Subcutaneous abdominal adipose tissue (tissue), 5 donors: ENCODE measurements around the gene POP4.

ENCODE experiments used
- H3K27ac ChIP-seq: one replicate; pipeline ENCODE4 v1.7.0; 2013; ENCODE audit warnings: low read depth, mild to moderate bottlenecking, inconsistent platforms, low read length, moderate library complexity
- H3K27me3 ChIP-seq, 5 donors: one replicate each; pipeline ENCODE4 v1.7.0; 2013; ENCODE audit warnings: low read length in 5 of 5, inconsistent platforms in 1 of 5; ENCODE audit not compliant: control insufficient read depth in 5 of 5, insufficient read depth in 4 of 5
- H3K36me3 ChIP-seq, 5 donors: one replicate each; pipeline ENCODE4 v1.7.0; 2013; ENCODE audit warnings: low read length in 5 of 5; ENCODE audit not compliant: control insufficient read depth in 5 of 5, insufficient read depth in 5 of 5
- H3K4me1 ChIP-seq, 5 donors: one replicate each; pipeline ENCODE4 v1.7.0; 2013; ENCODE audit warnings: low read length in 5 of 5, mild to moderate bottlenecking in 3 of 5, moderate library complexity in 1 of 5; ENCODE audit not compliant: control insufficient read depth in 5 of 5, insufficient read depth in 5 of 5
- H3K4me3 ChIP-seq, 5 donors: one replicate each; pipeline ENCODE4 v1.7.0; 2013; ENCODE audit warnings: low read length in 5 of 5, low read depth in 1 of 5
- H3K9ac ChIP-seq, 5 donors: one replicate each; pipeline ENCODE4 v1.7.0; 2013; ENCODE audit warnings: low read length in 5 of 5, mild to moderate bottlenecking in 4 of 5, moderate library complexity in 3 of 5
- H3K9me3 ChIP-seq, 5 donors: one replicate each; pipeline ENCODE4 v1.7.0; 2013; ENCODE audit warnings: low read length in 5 of 5; ENCODE audit not compliant: control insufficient read depth in 5 of 5
- donor health status: healthy.
- donor health status: healthy.
- donor health status: healthy.
- donor health status: healthy.
- donor health status: healthy.

Gene POP4

GRCh38 chr19:29639086-29639485 is 33.0 kb downstream of the POP4 start:
- H3K27me3 ChIP-seq = peaks cover 0 to 6% (median 3%) of the 10 kb centered on the region in 5 donors
- H3K9ac ChIP-seq = no peak overlapping the region
- H3K4me1 ChIP-seq = peaks cover 0 to 15% (median 7%) of the 10 kb centered on the region in 5 donors
- no peaks in the 10 kb centered on the region for H3K36me3 ChIP-seq
- H3K27ac ChIP-seq = no peak overlapping the region
- peaks cover 0 to under 1% (median 0%) of the 10 kb centered on the region in 5 donors for H3K9me3 ChIP-seq
- no peak overlapping the region for H3K4me3 ChIP-seq

- Histone ChIP-seq H3K4me3 (no peak overlapping the region), H3K36me3 (no peaks in the 10 kb centered on the region), H3K9me3 (no peaks in the 10 kb centered on the region), H3K4me1 (peaks cover 1 to 18% (median 11%) of the 10 kb centered on the region in 5 donors), H3K27ac (no peak overlapping the region), H3K9ac (no peak overlapping the region), H3K27me3 (peaks cover 0 to 6% (median 3%) of the 10 kb centered on the region in 5 donors)
Measured at GRCh38 chr19:29640231-29640630, 34.1 kb downstream of the POP4 start.

GRCh38 chr19:29641597-29641996 is 35.5 kb downstream of the POP4 start:
- H3K27me3 ChIP-seq = peaks cover 0 to 3% (median 0%) of the 10 kb centered on the region in 5 donors

GRCh38 chr19:29643361-29643935 is 37.4 kb downstream of the POP4 start:
- H3K9me3 ChIP-seq = no peaks in the 10 kb centered on the region
- no peaks in the 10 kb centered on the region for H3K27me3 ChIP-seq
- H3K36me3 ChIP-seq = no peaks in the 10 kb centered on the region
- H3K27ac ChIP-seq = no peak overlapping the region
- no peak overlapping the region for H3K9ac ChIP-seq
- H3K4me1 ChIP-seq = peaks cover 5 to 30% (median 23%) of the 10 kb centered on the region in 5 donors
- no peak overlapping the region for H3K4me3 ChIP-seq

More at GRCh38 chr19:29641597-29641996, 35.5 kb downstream of the POP4 start:
- Histone ChIP-seq H3K27ac (no peak overlapping the region), H3K36me3 (no peaks in the 10 kb centered on the region), H3K9ac (no peak overlapping the region), H3K9me3 (no peaks in the 10 kb centered on the region), H3K4me1 (peaks cover 5 to 30% (median 23%) of the 10 kb centered on the region in 5 donors), H3K4me3 (no peak overlapping the region)

GRCh38 chr19:29644210-29644609 is 38.1 kb downstream of the POP4 start:
- H3K27me3 ChIP-seq = no peaks in the 10 kb centered on the region
- no peak overlapping the region for H3K27ac ChIP-seq
- H3K9me3 ChIP-seq = no peaks in the 10 kb centered on the region
- H3K4me3 ChIP-seq = no peak overlapping the region
- no peak overlapping the region for H3K9ac ChIP-seq
- peaks cover 5 to 30% (median 23%) of the 10 kb centered on the region in 5 donors for H3K4me1 ChIP-seq
- H3K36me3 ChIP-seq = no peaks in the 10 kb centered on the region

GRCh38 chr19:29645491-29645867 is 39.4 kb downstream of the POP4 start:
- H3K27ac ChIP-seq = no peak overlapping the region
- peaks cover 5 to 30% (median 23%) of the 10 kb centered on the region in 5 donors for H3K4me1 ChIP-seq
- peak overlapping the region in 2 of 5 donors; percentile 19 to 51 for H3K9ac ChIP-seq
- H3K36me3 ChIP-seq = no peaks in the 10 kb centered on the region
- H3K9me3 ChIP-seq = no peaks in the 10 kb centered on the region
- no peaks in the 10 kb centered on the region for H3K27me3 ChIP-seq
- H3K4me3 ChIP-seq = peak overlapping the region in 1 of 5 donors; percentile 64

- Histone ChIP-seq H3K27ac (no peak overlapping the region), H3K9ac (peak overlapping the region in 2 of 5 donors; percentile 19 to 51), H3K4me3 (peak overlapping the region; percentile 2 to 64 (median 28)), H3K4me1 (peaks cover 5 to 30% (median 23%) of the 10 kb centered on the region in 5 donors), H3K36me3 (no peaks in the 10 kb centered on the region), H3K9me3 (no peaks in the 10 kb centered on the region), H3K27me3 (no peaks in the 10 kb centered on the region)
Measured at GRCh38 chr19:29645911-29646310, 39.8 kb downstream of the POP4 start.

GRCh38 chr19:29650772-29651387 is 44.8 kb downstream of the POP4 start:
- Histone ChIP-seq H3K4me1 (peaks cover 0 to 6% (median 5%) of the 10 kb centered on the region in 5 donors), H3K4me3 (no peak overlapping the region), H3K27me3 (peaks cover 0 to 3% (median 0%) of the 10 kb centered on the region in 5 donors), H3K27ac (no peak overlapping the region), H3K36me3 (no peaks in the 10 kb centered on the region), H3K9me3 (peaks cover 0 to 4% (median 2%) of the 10 kb centered on the region in 5 donors), H3K9ac (no peak overlapping the region)

GRCh38 chr19:29651622-29652394 is 45.7 kb downstream of the POP4 start:
- H3K4me3 ChIP-seq = no peak overlapping the region

GRCh38 chr19:29653398-29653797 is 47.3 kb downstream of the POP4 start:
- no peak overlapping the region for H3K9ac ChIP-seq
- no peaks in the 10 kb centered on the region for H3K4me1 ChIP-seq
- no peak overlapping the region for H3K4me3 ChIP-seq
- no peaks in the 10 kb centered on the region for H3K36me3 ChIP-seq
- no peak overlapping the region for H3K27ac ChIP-seq
- peaks cover 0 to 4% (median 0%) of the 10 kb centered on the region in 5 donors for H3K27me3 ChIP-seq
- peaks cover 0 to 4% (median 2%) of the 10 kb centered on the region in 5 donors for H3K9me3 ChIP-seq

More at GRCh38 chr19:29651622-29652394, 45.7 kb downstream of the POP4 start:
- no peak overlapping the region for H3K27ac ChIP-seq
- H3K9ac ChIP-seq = no peak overlapping the region
- H3K4me1 ChIP-seq = no peaks in the 10 kb centered on the region
- H3K27me3 ChIP-seq = peaks cover 0 to 4% (median 0%) of the 10 kb centered on the region in 5 donors
- H3K9me3 ChIP-seq = peaks cover 0 to 4% (median 2%) of the 10 kb centered on the region in 5 donors
- H3K36me3 ChIP-seq = no peaks in the 10 kb centered on the region
